ENCODE results near the gene UBL3.

DNA sequence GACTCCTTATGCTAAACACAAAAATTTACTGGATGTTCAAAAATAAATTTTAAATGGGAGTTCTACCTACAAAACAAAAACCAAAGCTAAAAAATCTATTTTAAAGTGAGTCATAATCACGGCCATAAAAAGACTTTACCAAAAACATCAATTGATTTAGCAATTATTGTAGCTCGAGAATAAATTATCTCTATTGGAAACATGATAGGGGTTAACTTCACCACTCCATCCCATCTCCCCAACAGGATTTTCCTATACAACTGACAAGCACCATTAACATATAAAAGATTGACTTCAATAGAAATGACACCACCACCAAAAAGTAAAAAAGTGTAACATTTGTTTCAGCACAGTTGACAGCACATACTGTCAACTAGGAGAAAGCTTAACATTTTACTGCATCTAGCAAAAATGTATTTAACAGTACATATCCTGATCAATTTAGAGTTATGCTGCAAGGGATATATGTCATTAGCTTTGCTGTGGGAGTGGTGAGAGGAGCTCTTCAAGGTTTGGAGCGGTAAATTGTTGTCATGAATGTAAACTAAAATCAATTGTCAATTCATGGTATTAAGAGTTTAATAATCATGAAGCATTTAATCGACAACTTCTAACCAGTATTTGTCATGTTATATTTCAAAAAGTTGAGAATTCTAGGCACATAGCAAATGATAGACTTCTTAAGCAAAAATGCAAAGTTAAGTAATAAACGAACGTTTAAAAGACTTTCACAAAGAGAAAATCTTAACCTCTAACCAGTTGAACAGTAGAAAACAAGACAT is 3.8 kb downstream of the UBL3 start:
- TF ChIP-seq, protein P1, sequence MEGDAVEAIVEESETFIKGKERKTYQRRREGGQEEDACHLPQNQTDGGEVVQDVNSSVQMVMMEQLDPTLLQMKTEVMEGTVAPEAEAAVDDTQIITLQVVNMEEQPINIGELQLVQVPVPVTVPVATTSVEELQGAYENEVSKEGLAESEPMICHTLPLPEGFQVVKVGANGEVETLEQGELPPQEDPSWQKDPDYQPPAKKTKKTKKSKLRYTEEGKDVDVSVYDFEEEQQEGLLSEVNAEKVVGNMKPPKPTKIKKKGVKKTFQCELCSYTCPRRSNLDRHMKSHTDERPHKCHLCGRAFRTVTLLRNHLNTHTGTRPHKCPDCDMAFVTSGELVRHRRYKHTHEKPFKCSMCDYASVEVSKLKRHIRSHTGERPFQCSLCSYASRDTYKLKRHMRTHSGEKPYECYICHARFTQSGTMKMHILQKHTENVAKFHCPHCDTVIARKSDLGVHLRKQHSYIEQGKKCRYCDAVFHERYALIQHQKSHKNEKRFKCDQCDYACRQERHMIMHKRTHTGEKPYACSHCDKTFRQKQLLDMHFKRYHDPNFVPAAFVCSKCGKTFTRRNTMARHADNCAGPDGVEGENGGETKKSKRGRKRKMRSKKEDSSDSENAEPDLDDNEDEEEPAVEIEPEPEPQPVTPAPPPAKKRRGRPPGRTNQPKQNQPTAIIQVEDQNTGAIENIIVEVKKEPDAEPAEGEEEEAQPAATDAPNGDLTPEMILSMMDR (IDR thresholded peaks at IDR 0.05 in 8 of 11, conservative IDR thresholded peaks at IDR 0.05 in 3 of 11), result no peak
- TF ChIP-seq POLR2A (IDR thresholded peaks at IDR 0.05), result no peak
